HepG2 (cell line): Measurements from ENCODE around the gene CCDC73.

Experiments
- CHD2 ChIP-seq: IDR thresholded peaks from 2 replicates; pipeline ENCODE4 v1.6.1; 2011; ENCODE audit warnings: low read depth, low read length, improper control_type of control experiment
- CREB1 ChIP-seq, 2 experiments: fragments of 450-650 bp in 1 of 2; IDR thresholded peaks; 2 replicates each; pipeline ENCODE4 v1.6.1; 2016 to 2017; ENCODE audit warnings: control low read depth in 1 of 2, mild to moderate bottlenecking in 1 of 2, missing compliant biosample characterization in 1 of 2, missing genetic modification characterization in 1 of 2
- EZH2 ChIP-seq: conservative IDR thresholded peaks from 2 replicates; pipeline ENCODE4 v1.6.1; 2012; ENCODE audit warnings: mild to moderate bottlenecking, low read depth, low read length, moderate library complexity
- PHB2 ChIP-seq: fragments of 450-650 bp; IDR thresholded peaks from 2 replicates; pipeline ENCODE4 v1.6.1; 2018; ENCODE audit not compliant: partially characterized antibody
- TF ChIP-seq, protein P1 (sequence below): sonication (generic); formaldehyde crosslinking; IDR thresholded peaks from 2 replicates; pipeline ENCODE4 v1.5.0; 2020; ENCODE audit warnings: mild to moderate bottlenecking, missing genetic modification reagents, moderate library complexity
- TF ChIP-seq, protein P2 (sequence below): IDR thresholded peaks from 2 replicates; pipeline ENCODE4 v1.6.1; 2016; ENCODE audit warnings: missing compliant biosample characterization, missing genetic modification reagents, borderline replicate concordance
- TF ChIP-seq, protein P3 (sequence below): sonication (generic); formaldehyde crosslinking; IDR thresholded peaks from 2 replicates; pipeline ENCODE4 v1.4.0; 2020; ENCODE audit warnings: missing genetic modification reagents
- TF ChIP-seq, protein P4 (sequence below): sonication (generic); formaldehyde crosslinking; IDR thresholded peaks from 2 replicates; pipeline ENCODE4 v1.4.0; 2020; ENCODE audit warnings: missing genetic modification reagents, mild to moderate bottlenecking, borderline replicate concordance
- TF ChIP-seq, protein P5 (sequence below): IDR thresholded peaks from 2 replicates; pipeline ENCODE4 v1.6.1; 2018; ENCODE audit warnings: missing genetic modification reagents

GRCh38 chr11:32586576-32587190, 207.8 kb downstream of the CCDC73 start:
- no peak for TF ChIP-seq EZH2
- TF ChIP-seq CHD2, result no peak
- TF ChIP-seq, protein P1, sequence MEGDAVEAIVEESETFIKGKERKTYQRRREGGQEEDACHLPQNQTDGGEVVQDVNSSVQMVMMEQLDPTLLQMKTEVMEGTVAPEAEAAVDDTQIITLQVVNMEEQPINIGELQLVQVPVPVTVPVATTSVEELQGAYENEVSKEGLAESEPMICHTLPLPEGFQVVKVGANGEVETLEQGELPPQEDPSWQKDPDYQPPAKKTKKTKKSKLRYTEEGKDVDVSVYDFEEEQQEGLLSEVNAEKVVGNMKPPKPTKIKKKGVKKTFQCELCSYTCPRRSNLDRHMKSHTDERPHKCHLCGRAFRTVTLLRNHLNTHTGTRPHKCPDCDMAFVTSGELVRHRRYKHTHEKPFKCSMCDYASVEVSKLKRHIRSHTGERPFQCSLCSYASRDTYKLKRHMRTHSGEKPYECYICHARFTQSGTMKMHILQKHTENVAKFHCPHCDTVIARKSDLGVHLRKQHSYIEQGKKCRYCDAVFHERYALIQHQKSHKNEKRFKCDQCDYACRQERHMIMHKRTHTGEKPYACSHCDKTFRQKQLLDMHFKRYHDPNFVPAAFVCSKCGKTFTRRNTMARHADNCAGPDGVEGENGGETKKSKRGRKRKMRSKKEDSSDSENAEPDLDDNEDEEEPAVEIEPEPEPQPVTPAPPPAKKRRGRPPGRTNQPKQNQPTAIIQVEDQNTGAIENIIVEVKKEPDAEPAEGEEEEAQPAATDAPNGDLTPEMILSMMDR (CRISPR knock-in tag), result peak; percentile 34; the same call in 1 of the 2 replicates
- TF ChIP-seq, protein P2, sequence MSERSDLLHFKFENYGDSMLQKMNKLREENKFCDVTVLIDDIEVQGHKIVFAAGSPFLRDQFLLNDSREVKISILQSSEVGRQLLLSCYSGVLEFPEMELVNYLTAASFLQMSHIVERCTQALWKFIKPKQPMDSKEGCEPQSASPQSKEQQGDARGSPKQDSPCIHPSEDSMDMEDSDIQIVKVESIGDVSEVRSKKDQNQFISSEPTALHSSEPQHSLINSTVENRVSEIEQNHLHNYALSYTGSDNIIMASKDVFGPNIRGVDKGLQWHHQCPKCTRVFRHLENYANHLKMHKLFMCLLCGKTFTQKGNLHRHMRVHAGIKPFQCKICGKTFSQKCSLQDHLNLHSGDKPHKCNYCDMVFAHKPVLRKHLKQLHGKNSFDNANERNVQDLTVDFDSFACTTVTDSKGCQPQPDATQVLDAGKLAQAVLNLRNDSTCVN (CRISPR knock-in tag), result no peak
- TF ChIP-seq, protein P3, sequence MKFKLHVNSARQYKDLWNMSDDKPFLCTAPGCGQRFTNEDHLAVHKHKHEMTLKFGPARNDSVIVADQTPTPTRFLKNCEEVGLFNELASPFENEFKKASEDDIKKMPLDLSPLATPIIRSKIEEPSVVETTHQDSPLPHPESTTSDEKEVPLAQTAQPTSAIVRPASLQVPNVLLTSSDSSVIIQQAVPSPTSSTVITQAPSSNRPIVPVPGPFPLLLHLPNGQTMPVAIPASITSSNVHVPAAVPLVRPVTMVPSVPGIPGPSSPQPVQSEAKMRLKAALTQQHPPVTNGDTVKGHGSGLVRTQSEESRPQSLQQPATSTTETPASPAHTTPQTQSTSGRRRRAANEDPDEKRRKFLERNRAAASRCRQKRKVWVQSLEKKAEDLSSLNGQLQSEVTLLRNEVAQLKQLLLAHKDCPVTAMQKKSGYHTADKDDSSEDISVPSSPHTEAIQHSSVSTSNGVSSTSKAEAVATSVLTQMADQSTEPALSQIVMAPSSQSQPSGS (CRISPR knock-in tag), result no peak
- TF ChIP-seq PHB2, result no peak
- no peak for TF ChIP-seq CREB1 (IDR thresholded peaks at IDR 0.05)
- TF ChIP-seq CREB1 (CRISPR knock-in tag; IDR thresholded peaks at IDR 0.05), result no peak
- TF ChIP-seq, protein P4, sequence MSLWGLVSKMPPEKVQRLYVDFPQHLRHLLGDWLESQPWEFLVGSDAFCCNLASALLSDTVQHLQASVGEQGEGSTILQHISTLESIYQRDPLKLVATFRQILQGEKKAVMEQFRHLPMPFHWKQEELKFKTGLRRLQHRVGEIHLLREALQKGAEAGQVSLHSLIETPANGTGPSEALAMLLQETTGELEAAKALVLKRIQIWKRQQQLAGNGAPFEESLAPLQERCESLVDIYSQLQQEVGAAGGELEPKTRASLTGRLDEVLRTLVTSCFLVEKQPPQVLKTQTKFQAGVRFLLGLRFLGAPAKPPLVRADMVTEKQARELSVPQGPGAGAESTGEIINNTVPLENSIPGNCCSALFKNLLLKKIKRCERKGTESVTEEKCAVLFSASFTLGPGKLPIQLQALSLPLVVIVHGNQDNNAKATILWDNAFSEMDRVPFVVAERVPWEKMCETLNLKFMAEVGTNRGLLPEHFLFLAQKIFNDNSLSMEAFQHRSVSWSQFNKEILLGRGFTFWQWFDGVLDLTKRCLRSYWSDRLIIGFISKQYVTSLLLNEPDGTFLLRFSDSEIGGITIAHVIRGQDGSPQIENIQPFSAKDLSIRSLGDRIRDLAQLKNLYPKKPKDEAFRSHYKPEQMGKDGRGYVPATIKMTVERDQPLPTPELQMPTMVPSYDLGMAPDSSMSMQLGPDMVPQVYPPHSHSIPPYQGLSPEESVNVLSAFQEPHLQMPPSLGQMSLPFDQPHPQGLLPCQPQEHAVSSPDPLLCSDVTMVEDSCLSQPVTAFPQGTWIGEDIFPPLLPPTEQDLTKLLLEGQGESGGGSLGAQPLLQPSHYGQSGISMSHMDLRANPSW (CRISPR knock-in tag), result no peak
- TF ChIP-seq, protein P5, sequence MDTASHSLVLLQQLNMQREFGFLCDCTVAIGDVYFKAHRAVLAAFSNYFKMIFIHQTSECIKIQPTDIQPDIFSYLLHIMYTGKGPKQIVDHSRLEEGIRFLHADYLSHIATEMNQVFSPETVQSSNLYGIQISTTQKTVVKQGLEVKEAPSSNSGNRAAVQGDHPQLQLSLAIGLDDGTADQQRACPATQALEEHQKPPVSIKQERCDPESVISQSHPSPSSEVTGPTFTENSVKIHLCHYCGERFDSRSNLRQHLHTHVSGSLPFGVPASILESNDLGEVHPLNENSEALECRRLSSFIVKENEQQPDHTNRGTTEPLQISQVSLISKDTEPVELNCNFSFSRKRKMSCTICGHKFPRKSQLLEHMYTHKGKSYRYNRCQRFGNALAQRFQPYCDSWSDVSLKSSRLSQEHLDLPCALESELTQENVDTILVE, result no peak
